HG02884 (cell line): Measurements from ENCODE around the gene NAA15.
"Not testable (repeated sequence)": the region's sequence is repeated elsewhere in the genome, so short reads cannot be mapped to it uniquely, and the experiment has no call there.

Source experiments
- ATAC-seq: cut with Tn5 transposase; IDR thresholded peaks from one replicate; pipeline ENCODE4 v1.9.1; 2021; ENCODE audit warnings: mild to moderate bottlenecking, moderate library complexity; ENCODE audit not compliant: unreplicated experiment

NAA15 gene

DNA sequence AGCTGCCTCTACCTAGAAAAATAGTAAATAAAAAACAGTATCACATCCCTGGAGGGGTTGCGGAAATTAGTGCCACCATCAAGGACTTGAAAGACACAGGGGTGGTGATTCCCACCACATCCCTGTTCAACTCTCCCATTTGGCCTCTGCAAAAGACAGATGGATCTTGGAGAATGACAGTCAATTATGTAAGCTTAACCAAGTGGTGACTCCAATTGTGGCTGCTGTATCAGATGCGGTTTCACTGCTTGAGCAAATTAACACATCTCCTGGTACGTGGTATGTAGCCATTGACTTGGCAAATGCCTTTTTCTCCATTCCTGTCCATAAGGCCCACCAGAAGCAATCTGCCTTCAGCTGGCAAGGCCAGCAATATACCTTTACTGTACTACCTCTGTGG lies 143.6 kb downstream of the NAA15 start:
- not testable (repeated sequence) for ATAC-seq

DNA sequence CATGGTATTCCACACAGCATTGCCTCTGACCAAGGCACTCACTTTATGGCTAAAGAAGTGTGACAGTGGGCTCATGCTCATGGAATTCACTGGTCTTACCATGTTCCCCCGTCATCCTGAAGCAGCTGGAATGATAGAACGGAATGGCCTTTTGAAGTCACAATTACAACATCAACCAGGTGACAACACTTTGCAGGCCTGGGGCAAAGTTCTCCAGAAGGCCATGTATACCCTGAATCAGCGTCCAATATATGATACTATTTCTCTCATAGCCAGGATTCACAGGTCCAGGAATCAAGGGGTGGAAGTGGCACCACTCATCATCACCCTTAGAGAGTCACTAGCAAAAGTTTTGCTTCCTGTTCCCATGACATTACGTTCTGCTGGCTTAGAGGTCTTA lies 145.8 kb downstream of the NAA15 start:
- ATAC-seq = not testable (repeated sequence)

DNA sequence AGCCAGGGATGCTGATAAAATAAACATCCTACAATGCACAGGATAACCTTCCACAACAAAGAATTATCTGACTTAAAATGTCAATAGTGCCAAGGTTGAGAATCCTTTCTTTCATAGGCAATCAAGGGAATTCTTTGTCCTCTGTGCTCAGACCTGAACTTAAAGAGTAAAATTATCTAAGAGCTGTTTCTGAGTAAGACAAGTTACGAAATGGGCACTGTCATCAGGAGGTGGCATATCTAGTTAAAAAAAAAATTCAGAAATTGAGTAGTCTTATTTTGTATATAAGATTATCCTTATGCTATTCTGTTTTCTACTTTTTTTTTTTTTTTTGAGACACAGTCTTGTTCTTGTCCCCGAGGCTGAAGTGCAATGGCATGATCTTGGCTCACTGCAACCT lies 149.3 kb downstream of the NAA15 start:
- ATAC-seq = no peak

DNA sequence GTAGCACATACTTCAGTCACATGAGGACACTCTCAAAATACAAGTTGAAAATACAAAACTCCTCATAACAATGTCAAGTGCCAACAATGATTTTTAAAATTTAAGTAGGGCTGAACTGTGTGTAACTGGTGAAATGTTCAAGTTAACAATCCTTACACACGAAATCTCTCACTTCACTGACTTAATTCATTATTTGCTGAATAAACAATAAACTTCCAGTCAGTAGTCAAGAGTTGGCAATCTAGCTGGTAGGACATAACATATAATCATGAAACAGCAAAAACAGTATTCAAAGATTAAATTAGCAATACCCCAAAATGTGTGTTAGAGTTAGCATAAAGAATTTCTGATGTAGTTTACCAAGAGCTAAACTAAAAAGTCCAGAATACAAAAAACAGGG lies 150.7 kb downstream of the NAA15 start:
- no peak for ATAC-seq

DNA sequence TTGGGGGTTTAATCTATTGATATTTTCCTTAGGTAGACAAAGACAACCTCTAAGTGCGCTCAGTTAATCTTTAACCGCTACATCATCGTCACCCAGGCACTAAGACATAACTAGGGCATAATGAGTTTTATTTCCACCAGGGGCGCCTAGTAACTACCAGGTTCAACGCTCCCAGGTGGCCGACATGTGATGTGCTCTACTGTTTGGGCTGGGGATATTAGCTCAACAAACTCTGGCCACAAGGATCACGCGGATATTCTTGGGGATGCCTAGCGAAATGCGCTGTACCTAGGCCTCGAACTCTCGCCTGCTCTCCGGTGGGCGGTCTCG lies 151.7 kb downstream of the NAA15 start:
- ATAC-seq = peak; percentile 41

DNA sequence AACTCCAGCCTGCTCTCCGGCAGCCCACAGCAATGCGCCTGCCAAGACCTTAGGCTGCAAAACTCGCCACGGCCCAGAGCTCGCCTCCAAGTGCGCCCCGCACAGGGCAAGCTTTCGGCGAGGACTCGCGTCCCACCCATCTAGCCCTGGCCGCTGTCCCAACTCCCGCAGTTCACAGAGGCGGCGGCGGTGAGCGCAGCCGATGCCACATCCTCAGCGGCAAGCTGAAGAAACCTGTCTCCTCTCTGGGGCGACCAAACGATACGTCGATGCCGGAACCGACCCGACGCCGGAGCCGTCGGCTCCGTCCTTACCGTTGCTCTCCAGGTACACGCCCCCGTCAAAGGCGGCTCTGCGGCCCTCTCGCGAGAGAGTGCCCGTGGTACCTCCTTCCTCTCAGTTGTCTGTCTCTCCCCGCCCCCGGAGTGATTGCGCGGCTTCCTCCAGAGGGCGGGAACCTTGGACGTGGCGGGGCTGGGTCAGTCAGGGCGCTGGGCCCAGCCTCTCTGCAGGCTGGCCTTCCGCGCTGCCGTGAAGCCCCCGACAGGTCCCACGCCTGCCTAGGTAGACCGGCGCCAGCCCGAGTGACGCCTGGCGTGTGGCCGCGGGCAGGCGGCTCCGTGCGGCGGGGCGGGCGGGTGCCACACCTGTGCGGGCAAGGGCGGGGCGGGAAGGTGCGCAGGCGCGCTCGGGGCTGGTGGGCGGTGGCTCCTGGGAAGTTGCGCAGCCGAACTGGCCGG lies 152.2 kb downstream of the NAA15 start:
- peak; percentile 83 for ATAC-seq

DNA sequence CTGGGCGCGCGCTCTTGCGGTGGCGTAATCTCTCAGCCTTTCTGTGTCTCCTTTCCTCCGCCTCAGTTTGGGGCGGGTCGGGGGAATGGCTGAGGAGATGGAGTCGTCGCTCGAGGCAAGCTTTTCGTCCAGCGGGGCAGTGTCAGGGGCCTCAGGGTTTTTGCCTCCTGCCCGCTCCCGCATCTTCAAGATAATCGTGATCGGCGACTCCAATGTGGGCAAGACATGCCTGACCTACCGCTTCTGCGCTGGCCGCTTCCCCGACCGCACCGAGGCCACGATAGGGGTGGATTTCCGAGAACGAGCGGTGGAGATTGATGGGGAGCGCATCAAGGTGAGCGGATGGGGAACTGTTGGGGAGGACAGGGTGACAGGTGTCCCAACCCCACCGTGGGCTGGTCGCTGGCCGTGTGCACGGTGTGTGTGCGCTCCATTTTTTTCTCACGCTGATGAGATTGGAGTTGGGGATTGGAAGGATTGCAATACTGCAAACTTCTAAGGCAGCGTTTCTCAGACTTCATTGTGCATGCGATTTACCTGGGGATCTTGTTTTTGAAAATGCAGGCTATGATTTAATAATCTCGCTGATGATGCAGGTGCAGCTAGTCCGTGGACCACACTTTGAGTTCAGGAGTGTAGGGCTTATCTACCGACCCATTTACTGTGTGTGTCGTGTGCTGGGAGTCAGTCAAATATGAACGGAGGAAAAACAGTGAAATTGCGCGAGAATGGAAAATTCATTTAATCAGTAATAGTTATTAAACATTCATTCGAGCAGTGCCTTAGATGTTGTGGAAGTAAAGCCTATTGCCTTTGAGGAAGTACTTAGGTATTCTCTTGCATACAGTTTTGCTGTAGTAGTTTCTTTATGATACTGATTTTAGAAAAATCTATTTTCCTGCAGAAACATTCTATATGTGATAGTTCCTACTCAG lies 153.1 kb downstream of the NAA15 start, which contains the start of gene RAB33B:
RAB33B (plus strand) TSS at position 11 of the 935 bp plus-strand sequence; CDS start at position 86, 75 bp downstream.
- peak; percentile 2 for ATAC-seq

DNA sequence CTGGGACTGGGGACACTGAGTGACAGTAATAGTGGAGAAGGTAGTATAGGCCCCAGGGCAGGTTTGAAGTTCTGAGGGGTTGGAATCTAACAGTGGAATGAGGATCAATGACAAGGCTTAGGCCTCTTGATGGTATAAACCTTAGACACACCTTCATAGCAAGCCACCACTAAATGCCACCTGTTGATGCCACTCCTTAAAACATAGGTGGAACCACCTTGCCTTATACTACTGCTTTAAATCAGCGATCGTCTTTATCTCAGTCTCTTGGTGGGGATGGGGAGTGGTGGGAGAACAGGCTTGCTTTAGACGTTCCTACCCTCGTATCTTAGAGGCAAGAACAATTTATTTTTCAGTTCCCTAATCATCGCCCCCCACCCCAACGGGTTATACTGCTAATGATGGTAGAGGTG lies 153.8 kb downstream of the NAA15 start:
- no peak for ATAC-seq

DNA sequence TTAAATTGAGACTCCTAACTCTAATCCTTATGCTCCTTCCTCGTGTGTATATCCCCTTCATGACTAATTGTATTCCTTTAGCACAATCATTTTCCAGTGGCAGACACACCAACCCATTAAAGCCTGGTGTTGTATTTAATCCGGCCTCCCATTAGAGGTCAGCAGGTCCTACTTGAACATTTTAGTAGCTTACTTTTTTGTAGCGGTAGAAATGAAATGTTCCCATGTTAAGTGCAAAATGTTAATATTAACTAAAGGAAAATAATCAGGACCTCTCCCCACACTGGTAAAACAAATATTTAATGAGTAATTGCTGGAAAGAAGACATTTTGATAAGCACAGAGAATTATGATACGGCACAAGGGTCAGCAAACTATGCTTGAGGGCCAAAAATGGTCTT lies 156.0 kb downstream of the NAA15 start:
- no peak for ATAC-seq

DNA sequence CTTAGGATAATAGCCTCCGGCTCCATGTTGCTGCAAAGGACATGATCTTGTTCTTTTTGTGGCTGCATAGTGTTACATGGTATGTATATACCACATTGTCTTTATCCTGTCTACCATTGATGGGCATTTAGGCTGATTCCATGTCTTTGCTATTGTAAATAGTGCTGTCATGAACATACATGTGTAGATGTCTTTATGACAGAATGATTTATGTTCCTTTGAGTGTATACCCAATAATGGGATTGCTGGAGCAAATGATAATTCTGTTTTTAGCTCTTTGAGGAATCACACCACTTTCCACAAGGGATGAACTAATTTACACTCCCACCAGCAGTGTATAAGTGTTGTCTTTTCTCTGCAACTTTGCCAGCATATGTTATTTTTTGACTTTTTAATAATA lies 157.2 kb downstream of the NAA15 start:
- ATAC-seq = no peak

DNA sequence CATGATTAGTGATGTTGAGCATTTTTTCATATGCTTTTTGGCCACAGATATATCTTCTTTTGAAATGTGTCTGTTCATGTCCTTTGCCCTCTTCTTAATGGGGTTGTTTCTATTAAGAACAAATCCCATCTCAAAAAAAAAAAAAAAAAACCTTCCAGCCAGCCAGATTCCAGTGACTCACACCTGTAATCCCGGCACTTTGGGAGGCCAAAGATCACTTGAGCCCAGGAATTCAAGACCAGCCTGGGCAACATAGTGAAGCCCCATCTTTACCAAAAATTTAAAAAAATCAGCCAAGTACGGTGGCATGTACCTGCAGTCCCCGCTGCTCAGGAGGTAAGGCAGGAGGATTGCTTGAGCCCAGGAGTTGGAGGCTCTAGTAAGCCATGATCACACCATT lies 157.7 kb downstream of the NAA15 start:
- ATAC-seq = no peak

DNA sequence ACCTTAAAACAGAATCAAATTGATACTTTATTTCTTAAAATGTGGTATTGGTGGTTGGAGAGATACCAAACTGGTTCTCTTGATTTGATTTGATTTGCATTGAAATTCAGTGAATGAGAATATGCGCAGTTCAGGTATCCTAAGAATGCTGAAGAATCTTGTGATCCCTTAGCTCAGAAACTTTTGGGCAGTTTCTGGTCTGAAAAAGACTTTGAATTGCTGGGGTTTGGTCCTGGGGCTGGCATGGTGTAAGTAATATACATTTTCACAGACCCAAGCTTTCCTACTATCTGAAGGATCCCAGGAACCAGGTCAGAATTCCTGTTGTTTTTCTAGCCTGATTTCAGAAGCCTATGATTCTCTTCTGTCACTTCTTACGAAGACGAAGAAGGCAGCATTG lies 159.3 kb downstream of the NAA15 start:
- no peak for ATAC-seq

DNA sequence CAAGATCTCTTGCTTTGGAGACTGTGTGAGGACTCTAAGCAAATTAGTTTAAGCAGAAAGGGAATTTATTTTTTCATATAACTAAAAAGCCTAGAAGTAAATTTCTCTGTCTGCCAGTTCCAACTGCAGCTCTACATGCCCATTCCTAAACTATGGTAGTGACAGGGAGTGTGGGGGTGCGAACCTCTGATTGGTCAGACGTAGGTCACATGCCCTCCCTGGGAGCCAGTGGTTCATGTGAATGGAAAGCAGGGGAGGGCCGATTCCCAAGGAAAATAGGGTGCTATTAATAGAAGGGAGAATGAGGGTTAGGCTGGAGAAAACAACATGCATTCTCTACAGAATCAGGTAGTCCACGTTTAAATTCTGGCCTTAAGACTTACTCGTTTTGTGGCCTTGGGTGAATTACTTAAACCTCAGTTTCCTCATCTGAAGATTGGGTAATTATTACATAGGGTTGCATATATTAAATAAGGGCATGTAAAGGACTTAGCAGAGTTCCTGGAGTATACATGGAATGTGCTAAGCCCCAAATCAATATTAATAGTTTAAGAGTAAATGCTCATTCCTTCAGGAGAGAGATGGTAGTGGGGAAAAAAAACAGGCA lies 159.8 kb downstream of the NAA15 start:
- ATAC-seq = no peak

DNA sequence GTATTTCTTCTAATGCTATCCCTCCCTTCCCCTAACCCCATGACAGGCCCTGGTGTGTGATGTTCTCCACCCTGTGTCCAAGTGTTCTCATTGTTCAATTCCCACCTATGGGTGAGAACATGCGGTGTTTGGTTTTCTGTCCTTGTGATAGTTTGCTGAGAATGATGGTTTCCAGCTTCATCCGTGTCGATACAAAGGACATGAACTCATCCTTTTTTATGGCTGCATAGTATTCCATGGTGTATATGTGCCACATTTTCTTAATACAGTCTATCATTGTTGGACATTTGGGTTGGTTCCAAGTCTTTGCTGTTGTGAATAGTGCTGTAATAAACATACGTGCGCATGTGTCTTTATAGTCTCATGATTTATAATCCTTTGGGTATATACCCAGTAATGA lies 163.2 kb downstream of the NAA15 start:
- not testable (repeated sequence) for ATAC-seq

DNA sequence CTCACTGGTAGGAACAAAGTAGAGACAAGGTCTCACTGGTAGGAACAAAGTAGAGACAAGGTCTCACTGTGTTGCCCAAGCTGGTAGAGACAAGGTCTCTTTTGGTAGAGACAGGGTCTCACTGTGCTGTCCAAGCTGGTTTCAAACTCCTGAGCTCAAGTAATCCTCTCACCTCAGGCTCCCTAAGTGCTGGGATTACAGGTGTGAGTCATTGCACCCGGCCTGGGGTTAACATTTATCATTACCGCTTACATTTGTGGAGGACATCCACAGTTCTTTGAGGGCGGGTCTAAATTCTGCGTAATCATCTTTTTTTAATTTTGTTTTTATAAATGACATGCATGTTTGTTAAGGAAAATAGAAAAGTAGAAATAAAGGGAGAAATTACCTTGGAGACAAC lies 164.6 kb downstream of the NAA15 start:
- ATAC-seq = no peak

DNA sequence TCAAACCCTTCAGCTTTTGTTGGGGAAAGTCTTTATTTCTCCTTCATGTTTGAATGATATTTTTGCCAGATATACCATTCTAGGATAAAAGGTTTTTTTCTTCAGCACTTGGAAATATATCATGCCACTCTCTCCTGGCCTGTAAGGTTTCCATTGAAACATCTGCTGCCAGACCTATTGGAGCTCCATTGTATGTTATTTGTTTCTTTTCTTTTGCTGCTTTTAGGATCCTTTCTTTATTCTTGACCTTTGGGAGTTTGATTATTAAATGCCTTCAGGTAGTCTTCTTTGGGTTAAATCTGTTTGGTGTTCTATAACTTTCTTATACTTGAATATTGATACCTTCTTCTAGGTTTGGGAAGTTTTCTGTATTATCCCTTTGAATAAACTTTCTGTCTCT lies 167.5 kb downstream of the NAA15 start:
- not testable (repeated sequence) for ATAC-seq

DNA sequence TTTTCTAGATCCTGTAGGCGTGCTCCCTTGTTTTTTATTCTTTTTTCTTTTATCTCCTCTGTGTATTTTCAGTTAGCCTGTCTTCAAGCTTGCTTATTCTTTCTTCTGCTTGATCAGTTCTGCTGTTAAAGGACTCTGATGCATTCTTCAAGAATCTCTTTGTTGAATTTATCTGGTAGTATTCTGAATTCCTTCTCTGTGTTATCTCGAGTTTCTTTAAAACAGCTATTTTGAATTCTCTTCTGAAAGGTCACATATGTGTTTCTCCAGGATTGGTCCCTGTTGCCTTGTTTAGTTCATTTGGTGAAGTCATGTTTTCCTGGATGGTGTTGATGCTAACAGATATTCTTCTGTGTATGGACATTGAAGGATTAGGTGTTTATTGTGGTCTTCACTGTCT lies 167.9 kb downstream of the NAA15 start:
- no peak for ATAC-seq
